Measurements from ENCODE around the gene CDH4.

GRCh38 chr20:61220131-61220530 is 31.9 kb upstream of the CDH4 start:
- TF ChIP-seq, protein P1, sequence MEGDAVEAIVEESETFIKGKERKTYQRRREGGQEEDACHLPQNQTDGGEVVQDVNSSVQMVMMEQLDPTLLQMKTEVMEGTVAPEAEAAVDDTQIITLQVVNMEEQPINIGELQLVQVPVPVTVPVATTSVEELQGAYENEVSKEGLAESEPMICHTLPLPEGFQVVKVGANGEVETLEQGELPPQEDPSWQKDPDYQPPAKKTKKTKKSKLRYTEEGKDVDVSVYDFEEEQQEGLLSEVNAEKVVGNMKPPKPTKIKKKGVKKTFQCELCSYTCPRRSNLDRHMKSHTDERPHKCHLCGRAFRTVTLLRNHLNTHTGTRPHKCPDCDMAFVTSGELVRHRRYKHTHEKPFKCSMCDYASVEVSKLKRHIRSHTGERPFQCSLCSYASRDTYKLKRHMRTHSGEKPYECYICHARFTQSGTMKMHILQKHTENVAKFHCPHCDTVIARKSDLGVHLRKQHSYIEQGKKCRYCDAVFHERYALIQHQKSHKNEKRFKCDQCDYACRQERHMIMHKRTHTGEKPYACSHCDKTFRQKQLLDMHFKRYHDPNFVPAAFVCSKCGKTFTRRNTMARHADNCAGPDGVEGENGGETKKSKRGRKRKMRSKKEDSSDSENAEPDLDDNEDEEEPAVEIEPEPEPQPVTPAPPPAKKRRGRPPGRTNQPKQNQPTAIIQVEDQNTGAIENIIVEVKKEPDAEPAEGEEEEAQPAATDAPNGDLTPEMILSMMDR (IDR thresholded peaks at IDR 0.05): no peak
- no peak for TF ChIP-seq EZH2 (IDR thresholded peaks at IDR 0.05; ENCODE audit: borderline replicate concordance, insufficient read depth, low read depth, low read length, poor library complexity, severe bottlenecking)

Measured in B cell (primary cell).